Measurements from ENCODE around the gene XNDC1N. TPM values are rescaled to one million over a fixed set of nuclear protein-coding genes. Genes with fewer than 3 reads are reported as not detected.

Gene XNDC1N
- 14.3 TPM for total RNA-seq
- polyA plus RNA-seq (ENCODE audit: insufficient read depth, low read depth, low replicate concordance) = 4.6 TPM
- long read RNA-seq, donor 1 = 0 reads
- long read RNA-seq, donor 2, partial matches to known transcripts = 0 of 1 reads
- long read RNA-seq, donor 2, other reads (novel, unspliced or antisense) = 0 of 1 reads
- long read RNA-seq, donor 3 = 0 reads
- long read RNA-seq, donor 4 = 0 reads
- long read RNA-seq, donor 5 = 0 reads
- long read RNA-seq, donor 6 = 0 reads
- long read RNA-seq, donor 7, partial matches to known transcripts = 0 of 4 reads
- long read RNA-seq, donor 7, other reads (novel, unspliced or antisense) = 4 of 4 reads
- long read RNA-seq, donor 8 = 0 reads
- long read RNA-seq, donor 9 = 0 reads
- long read RNA-seq, donor 10, partial matches to known transcripts = 5 of 5 reads
- long read RNA-seq, donor 10, other reads (novel, unspliced or antisense) = 0 of 5 reads

GRCh38 chr11:71927820-71928736 lies at the start of gene XNDC1N:
Gene XNDC1N, minus strand, starts transcription at chr11:71928594. Its CDS starts 5,241 bp downstream, at chr11:71923353.
- Histone ChIP-seq H3K9ac (ENCODE audit: low read length in 3 of 3) (peak within 1 kb of the TSS; percentile 50 to 98 (median 74)), H3K9me3 (ENCODE audit: control insufficient read depth in 2 of 3, insufficient read depth in 1 of 3, low read length in 3 of 3) (no peaks in the 10 kb centered on the region), H3K4me1 (ENCODE audit: control insufficient read depth in 2 of 3, insufficient read depth in 2 of 3, low read depth in 1 of 3, low read length in 3 of 3) (peaks cover 0 to 22% (median 11%) of the 10 kb centered on the region in 3 donors), H3K36me3 (ENCODE audit: control insufficient read depth in 2 of 3, insufficient read depth in 3 of 3, low read length in 3 of 3) (no peaks in the 10 kb centered on the region), H3K27ac (ENCODE audit: low read depth in 2 of 2, low read length in 2 of 2) (peak within 1 kb of the TSS; percentile 86 to 90), H3K4me3 (ENCODE audit: low read length in 3 of 3) (peak within 1 kb of the TSS; percentile 93 to 99 (median 99)), H3K27me3 (ENCODE audit: control insufficient read depth, insufficient read depth, low read length) (no peaks in the 10 kb centered on the region)
- no peak for FAIRE-seq
- no peak for TF ChIP-seq CTCF (IDR thresholded peaks at IDR 0.05; ENCODE audit: borderline replicate concordance, extremely low read depth, insufficient read depth)
- intact Hi-C loops (cut with DNase I) = no loop called here
- DNase-seq = peak; percentile 78 to 98 (median 92)

GRCh38 chr11:71977743-71978418 lies 49.5 kb upstream of the XNDC1N start:
- no peak overlapping the region for H3K9ac ChIP-seq (ENCODE audit: low read length in 3 of 3)
- H3K4me3 ChIP-seq (ENCODE audit: low read length in 3 of 3) = no peak overlapping the region
- peaks cover 0 to 15% (median 2%) of the 10 kb centered on the region in 3 donors for H3K36me3 ChIP-seq (ENCODE audit: control insufficient read depth in 2 of 3, insufficient read depth in 3 of 3, low read length in 3 of 3)
- peak; percentile 82 for TF ChIP-seq CTCF (IDR thresholded peaks at IDR 0.05; ENCODE audit: borderline replicate concordance, extremely low read depth, insufficient read depth)
- no peaks in the 10 kb centered on the region for H3K9me3 ChIP-seq (ENCODE audit: control insufficient read depth in 2 of 3, insufficient read depth in 1 of 3, low read length in 3 of 3)
- H3K27ac ChIP-seq (ENCODE audit: low read depth in 2 of 2, low read length in 2 of 2) = no peak overlapping the region
- FAIRE-seq = peak; percentile 15
- intact Hi-C loops (cut with DNase I) = no loop called here
- DNase-seq = peak in 3 of 5 donors; percentile 54 to 77 (median 62)
- H3K4me1 ChIP-seq (ENCODE audit: control insufficient read depth in 2 of 3, insufficient read depth in 2 of 3, low read depth in 1 of 3, low read length in 3 of 3) = no peaks in the 10 kb centered on the region
- no peaks in the 10 kb centered on the region for H3K27me3 ChIP-seq (ENCODE audit: control insufficient read depth, insufficient read depth, low read length)

GRCh38 chr11:71977090-71977489 lies 48.7 kb upstream of the XNDC1N start:
- Histone ChIP-seq H3K4me3 (ENCODE audit: low read length in 3 of 3) (no peak overlapping the region), H3K9me3 (ENCODE audit: control insufficient read depth in 2 of 3, insufficient read depth in 1 of 3, low read length in 3 of 3) (no peaks in the 10 kb centered on the region), H3K36me3 (ENCODE audit: control insufficient read depth in 2 of 3, insufficient read depth in 3 of 3, low read length in 3 of 3) (peaks cover 0 to 17% (median 2%) of the 10 kb centered on the region in 3 donors), H3K9ac (ENCODE audit: low read length in 3 of 3) (no peak overlapping the region), H3K4me1 (ENCODE audit: control insufficient read depth in 2 of 3, insufficient read depth in 2 of 3, low read depth in 1 of 3, low read length in 3 of 3) (no peaks in the 10 kb centered on the region), H3K27ac (ENCODE audit: low read depth in 2 of 2, low read length in 2 of 2) (no peak overlapping the region), H3K27me3 (ENCODE audit: control insufficient read depth, insufficient read depth, low read length) (no peaks in the 10 kb centered on the region)
- DNase-seq (no peak), FAIRE-seq (no peak)
- TF ChIP-seq CTCF (IDR thresholded peaks at IDR 0.05; ENCODE audit: borderline replicate concordance, extremely low read depth, insufficient read depth) = no peak
- intact Hi-C loops (cut with DNase I) = no loop called here
